MCF 10A (cell line): ENCODE data around the gene F13A1. TPM values are rescaled to one million over a fixed set of nuclear protein-coding genes. Genes with fewer than 3 reads are reported as not detected.

Source experiments
- BruUV-seq: library from RNA; stranded (reverse); fragments of 400-500 nt; replicated peaks from 2 replicates; lab custom pipeline; 2021; lab: Mats Ljungman, UMichigan
- CTCF ChIA-PET: fragments of 300-600 bp; sonication (Branson Sonifier 250); formaldehyde crosslinking; extraction: SDS; loops from one replicate; lab custom pipeline; 2021; ENCODE audit warnings: antibody characterized with exemption, inconsistent platforms; lab: Yijun Ruan, JAX
- POLR2A ChIA-PET: fragments of 300-600, 350-650 bp; sonication (Branson Sonifier 250); formaldehyde crosslinking; extraction: SDS; loops from one replicate; lab custom pipeline; 2020; ENCODE audit warnings: antibody characterized with exemption, inconsistent platforms; lab: Yijun Ruan, JAX
- DNase-seq: peaks from one replicate; pipeline ENCODE4 v3.0.0-alpha.2; 2018; ENCODE audit not compliant: unreplicated experiment
- H3K27ac Mint-ChIP-seq: one replicate; pipeline ENCODE4 v1.8.0; 2022; ENCODE audit warnings: mild to moderate bottlenecking, low read depth, mixed read lengths; ENCODE audit not compliant: unreplicated experiment
- H3K27me3 Mint-ChIP-seq: one replicate; pipeline ENCODE4 v1.8.0; 2022; ENCODE audit warnings: mixed read lengths; ENCODE audit not compliant: insufficient read depth, unreplicated experiment
- H3K36me3 Mint-ChIP-seq: one replicate; pipeline ENCODE4 v1.8.0; 2022; ENCODE audit warnings: mild to moderate bottlenecking, moderate library complexity, mixed read lengths; ENCODE audit not compliant: insufficient read depth, unreplicated experiment
- H3K4me1 Mint-ChIP-seq: one replicate; pipeline ENCODE4 v1.8.0; 2022; ENCODE audit warnings: mixed read lengths; ENCODE audit not compliant: insufficient read depth, unreplicated experiment
- H3K4me3 Mint-ChIP-seq: one replicate; pipeline ENCODE4 v1.8.0; 2022; ENCODE audit warnings: mild to moderate bottlenecking, moderate library complexity, mixed read lengths; ENCODE audit not compliant: unreplicated experiment
- H3K9me3 Mint-ChIP-seq: one replicate; pipeline ENCODE4 v1.8.0; 2022; ENCODE audit warnings: mixed read lengths; ENCODE audit not compliant: unreplicated experiment
- CTCF ChIP-seq: fragments of 200-600 bp; IDR thresholded peaks from one replicate; pipeline ENCODE4 v1.8.0; 2022; ENCODE audit warnings: antibody characterized with exemption, mild to moderate bottlenecking; ENCODE audit not compliant: unreplicated experiment
- intact Hi-C: fragments of 100-400 bp; cut with micrococcal nuclease; formaldehyde crosslinking; loops from 2 replicates; pipeline ENCODE4 v1.14.1; 2022
- total RNA-seq: library from RNA; stranded (reverse); gene quantifications from 2 replicates; pipeline ENCODE4 v1.2.3, GENCODE V29; 2022

F13A1 gene
- total RNA-seq, 1 experiment from 2014 or later = 0.65 TPM

- H3K27me3 Mint-ChIP-seq = peaks cover 92% of the 10 kb centered on the region
- no peaks in the 10 kb centered on the region for H3K4me1 Mint-ChIP-seq
- peaks cover 7% of the 10 kb centered on the region for H3K9me3 Mint-ChIP-seq
- no peak overlapping the region for H3K4me3 Mint-ChIP-seq
- TF ChIP-seq CTCF = no peak
- no peaks in the 10 kb centered on the region for H3K36me3 Mint-ChIP-seq
- ChIA-PET CTCF (interaction anchor here (0.6 kb wide), 1 partner anchor 259 kb away, joined by 5 read pairs; no protein-coding TSS in a partner anchor), POLR2A (interaction anchor here (0.6 kb wide), 1 partner anchor 1277 kb away, joined by 3 read pairs; no protein-coding TSS in a partner anchor)
- intact Hi-C loops = no loop called here
- no TSS peak for BruUV-seq
- no peak for DNase-seq
- no peak overlapping the region for H3K27ac Mint-ChIP-seq
Observed at GRCh38 chr6:6243846-6244245, 76.6 kb downstream of the F13A1 start.

GRCh38 chr6:6239598-6240581 is 80.6 kb downstream of the F13A1 start:
- ChIA-PET POLR2A (interaction anchor here (0.7 to 2.2 kb wide), 2 partner anchors 10 to 19 kb away, joined by 4 to 7 read pairs; no protein-coding TSS in a partner anchor), CTCF (interaction anchor here (1.2 to 1.5 kb wide), 2 partner anchors 19 to 26 kb away, joined by 3 to 4 read pairs; no protein-coding TSS in a partner anchor)
- intact Hi-C loops = no loop called here
- peaks cover 86% of the 10 kb centered on the region for H3K27me3 Mint-ChIP-seq
- BruUV-seq = no TSS peak
- no peaks in the 10 kb centered on the region for H3K36me3 Mint-ChIP-seq
- H3K4me1 Mint-ChIP-seq = no peaks in the 10 kb centered on the region
- H3K9me3 Mint-ChIP-seq = peaks cover 7% of the 10 kb centered on the region
- no peak for TF ChIP-seq CTCF
- H3K27ac Mint-ChIP-seq = no peak overlapping the region
- no peak for DNase-seq
- H3K4me3 Mint-ChIP-seq = no peak overlapping the region

- peaks cover 7% of the 10 kb centered on the region for H3K36me3 Mint-ChIP-seq
- no peak overlapping the region for H3K4me3 Mint-ChIP-seq
- no peak overlapping the region for H3K27ac Mint-ChIP-seq
- H3K9me3 Mint-ChIP-seq = no peaks in the 10 kb centered on the region
- H3K4me1 Mint-ChIP-seq = no peaks in the 10 kb centered on the region
- H3K27me3 Mint-ChIP-seq = peaks cover 86% of the 10 kb centered on the region
- intact Hi-C loops = no loop called here
- no peak for DNase-seq
- TF ChIP-seq CTCF = no peak
- ChIA-PET POLR2A (interaction anchor here (0.5 to 0.7 kb wide), 2 partner anchors 30 to 44 kb away, joined by 3 to 4 read pairs; no protein-coding TSS in a partner anchor), CTCF (no interaction called here)
- no TSS peak for BruUV-seq
Observed at GRCh38 chr6:6236730-6237469, 83.6 kb downstream of the F13A1 start.

GRCh38 chr6:6235786-6236185 is 84.7 kb downstream of the F13A1 start:
- TF ChIP-seq CTCF = no peak
- Mint-ChIP-seq H3K27me3 (peaks cover 93% of the 10 kb centered on the region), H3K4me3 (no peak overlapping the region), H3K4me1 (no peaks in the 10 kb centered on the region), H3K27ac (no peak overlapping the region), H3K9me3 (no peaks in the 10 kb centered on the region), H3K36me3 (peaks cover 7% of the 10 kb centered on the region)
- intact Hi-C loops = no loop called here
- BruUV-seq = no TSS peak
- ChIA-PET CTCF (no interaction called here), POLR2A (no interaction called here)
- DNase-seq = no peak
